CD8-positive, alpha-beta memory T cell (primary cell): Measurements from ENCODE around the gene LGR6. TPM values are rescaled to one million over a fixed set of nuclear protein-coding genes. Genes with fewer than 3 reads are reported as not detected.

Experiments used
- CTCF ChIA-PET: fragments of 350-600 bp; sonication (Branson Sonifier 250); formaldehyde crosslinking; loops from one replicate; lab custom pipeline; 2021; ENCODE audit warnings: antibody characterized with exemption; lab: Charles Lee
- POLR2A ChIA-PET: fragments of 350-600 bp; sonication (Branson Sonifier 250); formaldehyde crosslinking; loops from one replicate; lab custom pipeline; 2021; ENCODE audit warnings: antibody characterized with exemption; lab: Charles Lee
- DNase-seq, 5 donors: peaks; one replicate each; pipeline versions ENCODE4 v3.0.0 to v3.0.0-alpha.2; 2020 to 2022; ENCODE audit warnings: mixed read lengths in 1 of 5
- H3K27ac ChIP-seq: one replicate; pipeline ENCODE4 v1.7.0; 2013; ENCODE audit warnings: low read depth, mild to moderate bottlenecking, low read length, moderate library complexity
- H3K27me3 ChIP-seq: 2 replicates; pipeline ENCODE4 v1.7.0; 2013; ENCODE audit warnings: low read length, mild to moderate bottlenecking; ENCODE audit not compliant: insufficient read depth, poor library complexity, severe bottlenecking
- H3K36me3 ChIP-seq: 2 replicates; pipeline ENCODE4 v1.7.0; 2013; ENCODE audit warnings: mild to moderate bottlenecking, low read length, moderate library complexity; ENCODE audit not compliant: insufficient read depth
- H3K4me1 ChIP-seq: 2 replicates; pipeline ENCODE4 v1.7.0; 2013; ENCODE audit warnings: mild to moderate bottlenecking, low read length, moderate library complexity; ENCODE audit not compliant: insufficient read depth
- H3K4me3 ChIP-seq: 2 replicates; pipeline ENCODE4 v1.7.0; 2013; ENCODE audit warnings: mild to moderate bottlenecking, low read length
- H3K9me3 ChIP-seq: 2 replicates; pipeline ENCODE4 v1.7.0; 2013; ENCODE audit warnings: mild to moderate bottlenecking, low read length
- H3K27ac Mint-ChIP-seq, 8 donors: one replicate each; pipeline ENCODE4 v1.8.0; 2020 to 2021; ENCODE audit warnings: mixed read lengths in 8 of 8, mild to moderate bottlenecking in 6 of 8, inconsistent platforms in 3 of 8, moderate library complexity in 3 of 8
- H3K27me3 Mint-ChIP-seq, 2 donors: one replicate each; pipeline ENCODE4 v1.8.0; 2020 to 2021; ENCODE audit warnings: mixed read lengths in 2 of 2, mild to moderate bottlenecking in 1 of 2, moderate library complexity in 1 of 2
- H3K36me3 Mint-ChIP-seq, 3 donors: one replicate each; pipeline ENCODE4 v1.8.0; 2020 to 2021; ENCODE audit warnings: mixed read lengths in 3 of 3, inconsistent platforms in 1 of 3, mild to moderate bottlenecking in 1 of 3
- H3K4me1 Mint-ChIP-seq, 3 donors: one replicate each; pipeline ENCODE4 v1.8.0; 2020 to 2021; ENCODE audit warnings: mixed read lengths in 3 of 3, inconsistent platforms in 1 of 3, mild to moderate bottlenecking in 1 of 3
- H3K4me3 Mint-ChIP-seq, 7 donors: one replicate each; pipeline ENCODE4 v1.8.0; 2020 to 2021; ENCODE audit warnings: mixed read lengths in 7 of 7, mild to moderate bottlenecking in 6 of 7, moderate library complexity in 4 of 7, inconsistent platforms in 2 of 7
- H3K9me3 Mint-ChIP-seq, 5 donors: one replicate each; pipeline ENCODE4 v1.8.0; 2020 to 2022; ENCODE audit warnings: mixed read lengths in 5 of 5, mild to moderate bottlenecking in 3 of 5, moderate library complexity in 2 of 5, inconsistent platforms in 1 of 5
- polyA plus RNA-seq: library from polyadenylated mRNA; unstranded; fragments of 300-500 nt; fragmentation: Illumina TruSeq; gene quantifications from one replicate; pipeline ENCODE4 v1.2.3, GENCODE V29; 2021
- total RNA-seq, 2 experiments: library from RNA; stranded (reverse); gene quantifications; one replicate each; pipeline ENCODE4 v1.2.3, GENCODE V29; 2021

Gene LGR6
- total and polyA plus RNA-seq, 3 experiments from 2014 or later = 0.40 to 3.1 (median 0.53) TPM

- Histone ChIP-seq H3K4me1 (peaks cover 8% of the 10 kb centered on the region), H3K36me3 (peaks cover 48% of the 10 kb centered on the region), H3K4me3 (no peak overlapping the region), H3K27me3 (no peaks in the 10 kb centered on the region), H3K27ac (no peak overlapping the region), H3K9me3 (no peaks in the 10 kb centered on the region)
- H3K27me3 Mint-ChIP-seq = peaks cover 0 to 1% of the 10 kb centered on the region in 2 donors
- H3K4me3 Mint-ChIP-seq = peak overlapping the region in 1 of 7 donors; percentile 77
- peaks cover 13 to 25% (median 16%) of the 10 kb centered on the region in 3 donors for H3K4me1 Mint-ChIP-seq
- DNase-seq = no peak
- H3K27ac Mint-ChIP-seq = peak overlapping the region in 5 of 8 donors; percentile 32 to 87 (median 80)
- no peaks in the 10 kb centered on the region for H3K9me3 Mint-ChIP-seq
- CTCF ChIA-PET = interaction anchor here (5.6 kb wide), 1 partner anchor 13 kb away, joined by 33 read pairs; no protein-coding TSS in a partner anchor
- H3K36me3 Mint-ChIP-seq = peaks cover 4 to 70% (median 13%) of the 10 kb centered on the region in 3 donors
- POLR2A ChIA-PET = interaction anchor here (1.2 kb wide), 1 partner anchor 14 kb away, joined by 3 read pairs; no protein-coding TSS in a partner anchor
Measured at GRCh38 chr1:202148391-202148790, 45.2 kb upstream of the LGR6 start.

GRCh38 chr1:202149566-202149965 is 44.0 kb upstream of the LGR6 start:
- no peaks in the 10 kb centered on the region for H3K9me3 ChIP-seq
- no peaks in the 10 kb centered on the region for H3K27me3 ChIP-seq
- H3K27ac ChIP-seq = no peak overlapping the region
- no peak for DNase-seq
- H3K36me3 Mint-ChIP-seq = peaks cover 5 to 76% (median 17%) of the 10 kb centered on the region in 3 donors
- H3K27me3 Mint-ChIP-seq = peaks cover 0 to 1% of the 10 kb centered on the region in 2 donors
- peaks cover 7% of the 10 kb centered on the region for H3K4me1 ChIP-seq
- no peak overlapping the region for H3K4me3 ChIP-seq
- POLR2A ChIA-PET = no interaction called here
- no peaks in the 10 kb centered on the region for H3K9me3 Mint-ChIP-seq
- peaks cover 60% of the 10 kb centered on the region for H3K36me3 ChIP-seq
- H3K4me1 Mint-ChIP-seq = peaks cover 14 to 27% (median 19%) of the 10 kb centered on the region in 3 donors
- CTCF ChIA-PET = interaction anchor here (1.2 kb wide), 1 partner anchor 40 kb away, joined by 5 read pairs; no protein-coding TSS in a partner anchor
- peak overlapping the region in 3 of 8 donors; percentile 3 to 87 (median 9) for H3K27ac Mint-ChIP-seq
- no peak overlapping the region for H3K4me3 Mint-ChIP-seq

GRCh38 chr1:202150187-202150586 is 43.4 kb upstream of the LGR6 start:
- Histone ChIP-seq H3K4me1 (peaks cover 8% of the 10 kb centered on the region), H3K9me3 (no peaks in the 10 kb centered on the region), H3K4me3 (no peak overlapping the region), H3K27ac (no peak overlapping the region), H3K27me3 (no peaks in the 10 kb centered on the region), H3K36me3 (peaks cover 65% of the 10 kb centered on the region)
- DNase-seq = no peak
- ChIA-PET POLR2A (no interaction called here), CTCF (interaction anchor here (0.6 to 1.2 kb wide), 2 partner anchors 10 to 39 kb away, joined by 3 to 5 read pairs; partner anchors contain the start of gene PTPN7)
- no peak overlapping the region for H3K4me3 Mint-ChIP-seq
- H3K9me3 Mint-ChIP-seq = no peaks in the 10 kb centered on the region
- H3K4me1 Mint-ChIP-seq = peaks cover 19 to 30% (median 22%) of the 10 kb centered on the region in 3 donors
- peaks cover 0 to 1% of the 10 kb centered on the region in 2 donors for H3K27me3 Mint-ChIP-seq
- peaks cover 8 to 80% (median 23%) of the 10 kb centered on the region in 3 donors for H3K36me3 Mint-ChIP-seq
- H3K27ac Mint-ChIP-seq = peak overlapping the region in 4 of 8 donors; percentile 48 to 85 (median 72)

GRCh38 chr1:202150602-202151001 is 43.0 kb upstream of the LGR6 start:
- H3K27me3 Mint-ChIP-seq = peaks cover 0 to 1% of the 10 kb centered on the region in 2 donors
- peak overlapping the region in 6 of 8 donors; percentile 48 to 90 (median 64) for H3K27ac Mint-ChIP-seq
- Histone ChIP-seq H3K27me3 (no peaks in the 10 kb centered on the region), H3K4me1 (peaks cover 8% of the 10 kb centered on the region), H3K4me3 (no peak overlapping the region), H3K9me3 (no peaks in the 10 kb centered on the region), H3K36me3 (peaks cover 69% of the 10 kb centered on the region), H3K27ac (no peak overlapping the region)
- DNase-seq = no peak
- peaks cover 19 to 30% (median 22%) of the 10 kb centered on the region in 3 donors for H3K4me1 Mint-ChIP-seq
- ChIA-PET CTCF (interaction anchor here (0.6 to 2.1 kb wide), 4 partner anchors 9 to 38 kb away, joined by 3 to 8 read pairs (median 4); partner anchors contain the start of gene PTPN7), POLR2A (no interaction called here)
- no peaks in the 10 kb centered on the region for H3K9me3 Mint-ChIP-seq
- peaks cover 8 to 81% (median 25%) of the 10 kb centered on the region in 3 donors for H3K36me3 Mint-ChIP-seq
- H3K4me3 Mint-ChIP-seq = peak overlapping the region in 2 of 7 donors; percentile 54 to 68

- POLR2A ChIA-PET = no interaction called here
- H3K27ac ChIP-seq = no peak overlapping the region
Measured at GRCh38 chr1:202151045-202151444, 42.6 kb upstream of the LGR6 start.

GRCh38 chr1:202152399-202152798 is 41.2 kb upstream of the LGR6 start:
- Histone ChIP-seq H3K27ac (no peak overlapping the region), H3K4me3 (no peak overlapping the region), H3K36me3 (peaks cover 78% of the 10 kb centered on the region), H3K27me3 (no peaks in the 10 kb centered on the region), H3K9me3 (no peaks in the 10 kb centered on the region), H3K4me1 (peaks cover 22% of the 10 kb centered on the region)
- DNase-seq = no peak
- peak overlapping the region in 3 of 8 donors; percentile 21 to 68 (median 36) for H3K27ac Mint-ChIP-seq
- ChIA-PET POLR2A (no interaction called here), CTCF (interaction anchor here (1.9 to 2.1 kb wide), 2 partner anchors 8 to 40 kb away, joined by 6 to 8 read pairs; partner anchors contain the start of gene PTPN7)
- H3K9me3 Mint-ChIP-seq = no peaks in the 10 kb centered on the region
- H3K4me1 Mint-ChIP-seq = peaks cover 28 to 40% (median 34%) of the 10 kb centered on the region in 3 donors
- H3K4me3 Mint-ChIP-seq = no peak overlapping the region
- H3K27me3 Mint-ChIP-seq = peaks cover 0 to 1% of the 10 kb centered on the region in 2 donors
- peaks cover 8 to 91% (median 32%) of the 10 kb centered on the region in 3 donors for H3K36me3 Mint-ChIP-seq

More at GRCh38 chr1:202151045-202151444, 42.6 kb upstream of the LGR6 start:
- H3K9me3 ChIP-seq = no peaks in the 10 kb centered on the region
- no peaks in the 10 kb centered on the region for H3K27me3 ChIP-seq
- Mint-ChIP-seq H3K4me1 (peaks cover 21 to 33% (median 23%) of the 10 kb centered on the region in 3 donors), H3K9me3 (no peaks in the 10 kb centered on the region), H3K27me3 (peaks cover 0 to 1% of the 10 kb centered on the region in 2 donors), H3K27ac (peak overlapping the region; percentile 0 to 90 (median 64)), H3K4me3 (peak overlapping the region in 1 of 7 donors; percentile 54), H3K36me3 (peaks cover 8 to 84% (median 28%) of the 10 kb centered on the region in 3 donors)
- DNase-seq = no peak
- H3K4me1 ChIP-seq = peaks cover 12% of the 10 kb centered on the region
- peaks cover 69% of the 10 kb centered on the region for H3K36me3 ChIP-seq
- H3K4me3 ChIP-seq = no peak overlapping the region
- CTCF ChIA-PET = interaction anchor here (1.0 to 2.1 kb wide), 3 partner anchors 9 to 42 kb away, joined by 3 to 8 read pairs (median 6); partner anchors contain the start of gene PTPN7

- ChIA-PET CTCF (interaction anchor here (0.7 to 3.3 kb wide), 4 partner anchors 9 to 39 kb away, joined by 3 to 22 read pairs (median 13); no protein-coding TSS in a partner anchor), POLR2A (interaction anchor here (1.0 kb wide), 1 partner anchor 30 kb away, joined by 3 read pairs; no protein-coding TSS in a partner anchor)
- H3K27ac ChIP-seq = no peak overlapping the region
- peaks cover 79% of the 10 kb centered on the region for H3K36me3 ChIP-seq
- Mint-ChIP-seq H3K27me3 (peaks cover 0 to 1% of the 10 kb centered on the region in 2 donors), H3K4me3 (no peak overlapping the region), H3K36me3 (peaks cover 4 to 89% (median 31%) of the 10 kb centered on the region in 3 donors), H3K9me3 (no peaks in the 10 kb centered on the region), H3K4me1 (peaks cover 35 to 49% (median 43%) of the 10 kb centered on the region in 3 donors), H3K27ac (peak overlapping the region in 7 of 8 donors; percentile 27 to 96 (median 77))
- H3K9me3 ChIP-seq = no peaks in the 10 kb centered on the region
- DNase-seq = no peak
- H3K27me3 ChIP-seq = no peaks in the 10 kb centered on the region
- no peak overlapping the region for H3K4me3 ChIP-seq
- peaks cover 31% of the 10 kb centered on the region for H3K4me1 ChIP-seq
Measured at GRCh38 chr1:202153284-202153683, 40.3 kb upstream of the LGR6 start.
